Small intestine (tissue), 7 donors: ENCODE results near the gene NCAM1. TPM values are rescaled to one million over a fixed set of nuclear protein-coding genes. Genes with fewer than 3 reads are reported as not detected.

ENCODE experiments used
- DNase-seq, 2 donors: peaks; one replicate each; pipeline versions ENCODE4 v3.0.0 to v3.0.0-alpha.2; 2013
- FAIRE-seq: peaks from 2 replicates; lab custom pipeline; 2012; peaks lifted over from hg19 to GRCh38; lab: Jason Lieb, UNC
- H3K27ac ChIP-seq, 3 donors: one replicate each; pipeline ENCODE4 v1.5.1; 2013; ENCODE audit warnings: low read length in 2 of 3, mild to moderate bottlenecking in 2 of 3, control low read depth in 1 of 3, inconsistent platforms in 1 of 3, low read depth in 1 of 3, moderate library complexity in 1 of 3
- H3K27me3 ChIP-seq, 3 donors: one replicate each; pipeline ENCODE4 v1.6.1; 2013; ENCODE audit warnings: low read length in 3 of 3, inconsistent platforms in 1 of 3; ENCODE audit not compliant: control insufficient read depth in 3 of 3, insufficient read depth in 3 of 3
- H3K36me3 ChIP-seq, 3 donors: one replicate each; pipeline ENCODE4 v1.6.1; 2013; ENCODE audit warnings: low read length in 3 of 3, inconsistent platforms in 1 of 3, low read depth in 1 of 3, mild to moderate bottlenecking in 1 of 3, moderate library complexity in 1 of 3; ENCODE audit not compliant: control insufficient read depth in 3 of 3, insufficient read depth in 2 of 3
- H3K4me1 ChIP-seq, 3 donors: one replicate each; pipeline ENCODE4 v1.6.1; 2013; ENCODE audit warnings: low read length in 2 of 3, inconsistent platforms in 1 of 3, low read depth in 1 of 3, mild to moderate bottlenecking in 1 of 3, moderate library complexity in 1 of 3; ENCODE audit not compliant: control insufficient read depth in 3 of 3, insufficient read depth in 2 of 3
- H3K4me3 ChIP-seq, 3 donors: one replicate each; pipeline ENCODE4 v1.5.1; 2013; ENCODE audit warnings: low read length in 3 of 3, control low read depth in 1 of 3, inconsistent platforms in 1 of 3, low read depth in 1 of 3, mild to moderate bottlenecking in 1 of 3, moderate library complexity in 1 of 3
- H3K9me3 ChIP-seq, 2 donors: one replicate each; pipeline ENCODE4 v1.6.1; 2013; ENCODE audit warnings: low read depth in 1 of 2, low read length in 1 of 2; ENCODE audit not compliant: control insufficient read depth in 2 of 2, insufficient read depth in 1 of 2
- WGBS, 3 donors: extraction: QIAGEN DNeasy Blood & Tissue Kit; methylation state at CpG; one replicate each; pipeline ENCODE4 v1.1.7; 2013; 5-methylcytosine and 5-hydroxymethylcytosine counted together
- polyA plus RNA-seq, 4 donors: library from polyadenylated mRNA; stranded (reverse) in 3 of 4; unstranded in 1 of 4; fragments of 200-250 nt in 3 of 4; fragments of 120-200 nt in 1 of 4; gene quantifications; one replicate each; pipeline versions ENCODE4 v1.2.1 to v1.2.3, GENCODE V29; 2013
- donor health status: healthy with polysubstance abuse.
- donor health status: control.
- donor health status: control.
- donor health status: Bipolar disorder and iron deficiency.
- donor health status: healthy.

NCAM1 gene
- polyA plus RNA-seq, 4 donors, result 0.67 to 16.2 (median 9.1) TPM

DNA sequence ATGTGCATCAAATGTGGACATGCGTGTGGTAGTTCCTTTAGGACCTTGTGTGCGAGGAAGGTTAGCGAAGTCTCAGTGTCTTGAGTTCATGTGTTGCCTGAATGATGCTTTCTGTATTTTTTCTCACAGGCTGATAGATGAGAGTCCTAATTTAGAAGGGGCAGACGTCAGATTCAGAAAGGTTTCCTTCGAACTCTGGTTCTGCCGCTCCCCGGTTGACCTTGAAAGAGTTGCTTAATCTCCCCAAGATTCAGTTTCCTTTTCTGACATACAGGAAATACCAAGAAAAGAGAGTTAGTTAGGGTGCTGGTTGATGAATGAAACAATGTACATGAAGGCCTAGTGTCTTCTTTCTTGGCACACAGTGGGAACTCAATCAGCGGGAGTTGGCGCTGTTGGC, 317.3 kb downstream of the NCAM1 start:
- H3K4me3 ChIP-seq, result no peak overlapping the region
- no peaks in the 10 kb centered on the region for H3K36me3 ChIP-seq
- H3K27ac ChIP-seq, result no peak overlapping the region
- FAIRE-seq, result no peak
- H3K27me3 ChIP-seq, result no peaks in the 10 kb centered on the region
- no peaks in the 10 kb centered on the region for H3K4me1 ChIP-seq
- no peaks in the 10 kb centered on the region for H3K9me3 ChIP-seq
- no peak for DNase-seq
- 83 to 91% (median 89%) methylated on average over 9 of the region's 9 CpGs for WGBS, 3 donors

GRCh38 chr11:113278925-113279324, 317.7 kb downstream of the NCAM1 start:
- 64 to 85% (median 85%) methylated on average over 4 of the region's 4 CpGs for WGBS, 3 donors
- no peak for DNase-seq
- no peak for FAIRE-seq
- H3K4me1 ChIP-seq, result no peaks in the 10 kb centered on the region
- no peaks in the 10 kb centered on the region for H3K27me3 ChIP-seq
- no peak overlapping the region for H3K4me3 ChIP-seq
- H3K36me3 ChIP-seq, result no peaks in the 10 kb centered on the region
- no peak overlapping the region for H3K27ac ChIP-seq
- no peaks in the 10 kb centered on the region for H3K9me3 ChIP-seq

DNA sequence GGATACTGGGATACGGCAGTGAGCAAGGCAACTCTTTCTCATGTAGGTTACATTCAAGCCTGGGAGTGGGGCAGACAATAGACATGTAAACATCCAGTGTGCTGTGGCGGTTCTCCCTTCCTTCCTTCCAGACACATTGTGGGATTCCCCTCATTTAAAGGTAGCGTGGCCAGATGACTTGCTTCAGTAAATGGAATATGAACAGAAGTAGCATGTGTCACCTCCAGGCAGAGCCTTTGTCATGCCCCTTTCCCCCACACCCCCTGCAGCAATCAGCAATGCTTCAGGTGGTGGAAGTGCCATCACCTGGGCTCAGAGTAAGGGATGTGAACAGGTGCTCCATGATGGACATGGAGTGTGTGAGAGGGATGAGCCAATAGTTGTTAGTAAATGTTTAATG, 318.4 kb downstream of the NCAM1 start:
- WGBS, 3 donors, result 75 to 88% (median 87%) methylated on average over 3 of the region's 3 CpGs
- FAIRE-seq (no peak), DNase-seq (no peak)
- Histone ChIP-seq H3K27me3 (no peaks in the 10 kb centered on the region), H3K4me3 (no peak overlapping the region), H3K36me3 (no peaks in the 10 kb centered on the region), H3K9me3 (no peaks in the 10 kb centered on the region), H3K4me1 (no peaks in the 10 kb centered on the region), H3K27ac (no peak overlapping the region)

GRCh38 chr11:113281052-113281725, 320.0 kb downstream of the NCAM1 start:
- no peak overlapping the region for H3K4me3 ChIP-seq
- no peak overlapping the region for H3K27ac ChIP-seq
- 84 to 93% (median 93%) methylated on average over 2 of the region's 2 CpGs for WGBS, 3 donors
- DNase-seq (no peak), FAIRE-seq (no peak)
- H3K4me1 ChIP-seq, result no peaks in the 10 kb centered on the region
- no peaks in the 10 kb centered on the region for H3K27me3 ChIP-seq
- no peaks in the 10 kb centered on the region for H3K9me3 ChIP-seq
- H3K36me3 ChIP-seq, result no peaks in the 10 kb centered on the region

DNA sequence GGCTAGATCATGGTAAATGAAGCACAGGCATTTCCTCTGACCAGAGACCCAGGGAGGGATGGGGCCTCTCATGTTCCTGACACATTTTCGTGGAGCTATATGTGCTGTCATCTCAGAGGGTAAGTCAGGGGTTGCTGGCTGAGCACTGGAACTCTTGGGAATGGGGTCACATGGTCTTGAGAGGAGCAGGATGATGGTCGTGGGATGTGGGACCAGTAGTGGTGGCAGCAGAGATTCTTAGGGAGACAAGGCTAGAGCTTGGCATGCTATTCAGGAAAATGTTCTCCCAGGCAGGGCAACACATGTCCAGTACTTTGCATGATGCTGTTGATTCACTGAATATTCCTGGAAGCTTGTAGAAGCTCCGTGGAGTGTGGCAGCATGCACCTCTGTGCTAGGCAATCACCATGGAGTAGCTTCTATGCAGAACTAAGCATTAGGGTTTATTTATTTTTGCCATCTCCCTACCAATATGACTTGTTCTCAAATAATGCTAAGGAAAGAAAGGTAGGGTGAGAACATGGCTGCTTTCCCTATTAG, 321.7 kb downstream of the NCAM1 start:
- no peaks in the 10 kb centered on the region for H3K9me3 ChIP-seq
- no peak overlapping the region for H3K4me3 ChIP-seq
- H3K4me1 ChIP-seq, result peaks cover 0 to under 1% (median 0%) of the 10 kb centered on the region in 3 donors
- no peak overlapping the region for H3K27ac ChIP-seq
- H3K36me3 ChIP-seq, result no peaks in the 10 kb centered on the region
- no peak for FAIRE-seq
- no peak for DNase-seq
- no peaks in the 10 kb centered on the region for H3K27me3 ChIP-seq
- 69 to 72% (median 71%) methylated on average over 3 of the region's 3 CpGs for WGBS, 3 donors

- H3K36me3 ChIP-seq, result no peaks in the 10 kb centered on the region
- DNase-seq (no peak), FAIRE-seq (no peak)
- peaks cover 0 to 5% (median 0%) of the 10 kb centered on the region in 3 donors for H3K4me1 ChIP-seq
- no peak overlapping the region for H3K27ac ChIP-seq
- no peaks in the 10 kb centered on the region for H3K27me3 ChIP-seq
- 70 to 75% (median 72%) methylated on average over 2 of the region's 2 CpGs for WGBS, 3 donors
- H3K9me3 ChIP-seq, result no peaks in the 10 kb centered on the region
- no peak overlapping the region for H3K4me3 ChIP-seq
Measured at GRCh38 chr11:113283881-113284280, 322.7 kb downstream of the NCAM1 start.

- WGBS, 3 donors, result 88 to 91% (median 90%) methylated on average over 3 of the region's 3 CpGs
- H3K27me3 ChIP-seq, result no peaks in the 10 kb centered on the region
- no peak overlapping the region for H3K4me3 ChIP-seq
- H3K36me3 ChIP-seq, result no peaks in the 10 kb centered on the region
- no peak for DNase-seq
- no peaks in the 10 kb centered on the region for H3K9me3 ChIP-seq
- no peak for FAIRE-seq
- peaks cover 0 to 5% (median 0%) of the 10 kb centered on the region in 3 donors for H3K4me1 ChIP-seq
- H3K27ac ChIP-seq, result no peak overlapping the region
Measured at GRCh38 chr11:113286009-113286408, 324.8 kb downstream of the NCAM1 start.

DNA sequence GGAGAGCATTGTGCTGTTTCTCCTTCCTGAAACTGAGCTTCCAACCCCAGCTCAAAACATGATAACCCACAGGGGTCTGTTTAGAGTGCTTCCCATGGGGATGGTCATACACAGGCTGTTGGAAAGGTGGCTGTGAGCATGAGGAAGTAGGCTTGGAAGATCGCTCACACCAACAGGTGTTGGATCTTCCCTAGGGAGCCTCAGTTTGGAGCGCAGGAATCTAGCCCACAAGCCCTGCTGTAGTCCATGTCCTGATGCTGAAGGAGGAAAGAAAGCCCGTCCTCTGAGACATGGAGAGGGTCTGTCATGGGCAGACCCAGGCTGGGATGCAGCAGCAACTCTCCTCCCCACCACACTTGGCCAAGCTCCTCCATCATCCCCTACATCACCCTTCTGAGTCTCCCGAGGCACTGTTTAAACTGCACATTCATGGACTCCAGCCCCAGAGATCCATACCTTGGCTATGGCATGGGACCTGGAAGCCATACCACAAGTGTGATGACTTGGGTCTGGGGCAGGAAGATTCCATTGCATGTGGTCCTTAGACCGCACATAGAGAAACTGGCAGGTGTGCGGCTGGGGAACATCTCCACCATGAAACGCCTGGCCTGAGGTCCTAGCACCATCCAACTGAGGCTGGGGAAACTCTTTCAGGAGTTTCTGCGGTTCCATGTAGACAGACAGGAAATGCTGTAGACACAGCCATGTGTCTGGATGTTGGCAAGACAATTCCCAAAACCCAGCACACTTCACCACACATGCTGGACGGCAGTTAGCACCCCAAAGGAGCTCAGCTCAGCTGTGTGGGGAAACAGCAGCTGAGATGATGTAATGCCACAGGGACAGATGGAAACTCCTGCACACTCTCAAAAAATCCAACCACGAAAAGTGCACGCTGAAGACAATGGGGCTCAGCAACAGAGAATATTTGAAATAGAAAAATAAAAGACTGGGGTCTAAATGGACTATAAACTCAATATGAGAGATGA, 325.6 kb downstream of the NCAM1 start:
- peak in 1 of 2 donors; percentile 19 for DNase-seq
- FAIRE-seq, result no peak
- H3K27me3 ChIP-seq, result no peaks in the 10 kb centered on the region
- no peak overlapping the region for H3K4me3 ChIP-seq
- H3K9me3 ChIP-seq, result no peaks in the 10 kb centered on the region
- H3K27ac ChIP-seq, result peak overlapping the region in 1 of 3 donors; percentile 18
- H3K36me3 ChIP-seq, result no peaks in the 10 kb centered on the region
- peaks cover 0 to 5% (median 0%) of the 10 kb centered on the region in 3 donors for H3K4me1 ChIP-seq
- 73 to 86% (median 83%) methylated on average over 11 of the region's 11 CpGs for WGBS, 3 donors
